Hepatocyte (in vitro differentiated cells): ENCODE results near the gene SH3BP1. TPM values are rescaled to one million over a fixed set of nuclear protein-coding genes. Genes with fewer than 3 reads are reported as not detected.

Experiments
- DNase-seq: peaks from one replicate; pipeline ENCODE4 v3.0.0-alpha.2; 2016; ENCODE audit warnings: low spot score
- H2AFZ ChIP-seq: fragments of 200-600 bp; sonication (generic); 2 replicates; pipeline ENCODE4 v1.6.0; 2016; ENCODE audit warnings: antibody characterized with exemption, mild to moderate bottlenecking
- H3K27ac ChIP-seq: fragments of 200-600 bp; sonication (generic); 2 replicates; pipeline ENCODE4 v1.5.1; 2016; ENCODE audit warnings: mild to moderate bottlenecking
- H3K27me3 ChIP-seq: fragments of 200-600 bp; sonication (generic); 2 replicates; pipeline ENCODE4 v1.6.1; 2016
- H3K36me3 ChIP-seq: fragments of 200-600 bp; sonication (generic); replicated peaks from 2 replicates; pipeline ENCODE4 v1.5.1; 2016; ENCODE audit warnings: low read depth; ENCODE audit not compliant: insufficient read depth
- H3K4me1 ChIP-seq: fragments of 200-600 bp; sonication (generic); 2 replicates; pipeline ENCODE4 v1.5.1; 2016; ENCODE audit warnings: mild to moderate bottlenecking, moderate library complexity; ENCODE audit not compliant: insufficient read depth
- H3K4me2 ChIP-seq: fragments of 200-600 bp; sonication (generic); 2 replicates; pipeline ENCODE4 v1.6.0; 2016
- H3K4me3 ChIP-seq: fragments of 200-600 bp; sonication (generic); 2 replicates; pipeline ENCODE4 v1.5.1; 2016; ENCODE audit warnings: mild to moderate bottlenecking
- H3K79me2 ChIP-seq: fragments of 200-600 bp; sonication (generic); 2 replicates; pipeline ENCODE4 v1.6.0; 2017; ENCODE audit warnings: mild to moderate bottlenecking
- H3K9me2 ChIP-seq: fragments of 200-600 bp; sonication (generic); replicated peaks from 2 replicates; pipeline ENCODE4 v1.6.0; 2017; ENCODE audit warnings: mild to moderate bottlenecking; ENCODE audit not compliant: insufficient read depth
- H3K9me3 ChIP-seq: fragments of 200-600 bp; sonication (generic); 2 replicates; pipeline ENCODE4 v1.5.1; 2016; ENCODE audit warnings: low read depth, mild to moderate bottlenecking
- H4K20me1 ChIP-seq: fragments of 200-600 bp; sonication (generic); 2 replicates; pipeline ENCODE4 v1.6.0; 2016; ENCODE audit warnings: mild to moderate bottlenecking; ENCODE audit not compliant: insufficient read depth, poor library complexity, severe bottlenecking
- CTCF ChIP-seq: fragments of 200-600 bp; sonication (generic); IDR thresholded peaks from 2 replicates; pipeline ENCODE4 v1.5.1; 2016; ENCODE audit warnings: antibody characterized with exemption, mild to moderate bottlenecking; ENCODE audit not compliant: poor library complexity
- EZH2 ChIP-seq: fragments of 200-600 bp; sonication (generic); IDR thresholded peaks from 2 replicates; pipeline ENCODE4 v1.6.1; 2016; ENCODE audit warnings: antibody characterized with exemption, mild to moderate bottlenecking, borderline replicate concordance
- EZH2phosphoT487 ChIP-seq: fragments of 200-600 bp; sonication (generic); IDR thresholded peaks from one replicate; pipeline ENCODE4 v1.6.1; 2018; ENCODE audit warnings: antibody characterized with exemption, mild to moderate bottlenecking, low read depth, moderate library complexity; ENCODE audit not compliant: unreplicated experiment, severe bottlenecking
- WGBS: methylation state at CpG from one replicate; pipeline ENCODE4 v1.1.6; 2016; ENCODE audit warnings: low lambda C conversion rate; ENCODE audit errors: missing lambda C conversion rate; 5-methylcytosine and 5-hydroxymethylcytosine counted together
- polyA plus RNA-seq: library from polyadenylated mRNA; unstranded; fragments of >200 nt; fragmentation: Nextera tagmentation; extraction: Ambion mirVana; gene quantifications from 2 replicates; pipeline ENCODE4 v1.2.1, GENCODE V29; 2016
- total RNA-seq: library from RNA; depleted of rRNA; stranded (reverse); fragments of >200 nt; gene quantifications from 2 replicates; pipeline ENCODE4 v1.2.3, GENCODE V29; 2014

SH3BP1 gene
- total and polyA plus RNA-seq, 2 experiments from 2014 or later = 12.3 to 14.0 TPM

- Histone ChIP-seq H3K27ac (peak within 1 kb of the TSS; percentile 29), H3K4me2 (peak within 1 kb of the TSS; percentile 76), H3K36me3 (no peaks in the 10 kb centered on the region), H3K9me2 (no peaks in the 10 kb centered on the region), H3K9me3 (no peaks in the 10 kb centered on the region), H2AFZ (peak within 1 kb of the TSS; percentile 7), H3K79me2 (no peaks in the 10 kb centered on the region), H4K20me1 (no peaks in the 10 kb centered on the region), H3K27me3 (no peaks in the 10 kb centered on the region), H3K4me3 (no peak within 1 kb of the TSS), H3K4me1 (no peaks in the 10 kb centered on the region)
- TF ChIP-seq EZH2phosphoT487 (no peak), CTCF (peak; percentile 55)
- DNase-seq = peak; percentile 97
- WGBS = 3% methylated on average over 31 of the region's 39 CpGs
These were observed 57.4 kb downstream of the SH3BP1 start, which contains the start of gene TRIOBP for GRCh38 chr22:37696657-37697537. Gene TRIOBP, plus strand, starts transcription at chr22:37697048. Its CDS starts 4,318 bp downstream, at chr22:37701366.

- no peaks in the 10 kb centered on the region for H3K9me3 ChIP-seq
- H3K4me1 ChIP-seq = no peaks in the 10 kb centered on the region
- DNase-seq = no peak
- H3K4me2 ChIP-seq = peak overlapping the region; percentile 76
- no peaks in the 10 kb centered on the region for H4K20me1 ChIP-seq
- no peaks in the 10 kb centered on the region for H3K36me3 ChIP-seq
- H3K27ac ChIP-seq = peak overlapping the region; percentile 5
- no peaks in the 10 kb centered on the region for H3K27me3 ChIP-seq
- no peak overlapping the region for H3K4me3 ChIP-seq
- H3K9me2 ChIP-seq = no peaks in the 10 kb centered on the region
- WGBS = 23% methylated on average over 3 of the region's 3 CpGs
- no peaks in the 10 kb centered on the region for H3K79me2 ChIP-seq
- TF ChIP-seq CTCF (no peak), EZH2phosphoT487 (no peak), EZH2 (no peak)
- peak overlapping the region; percentile 7 for H2AFZ ChIP-seq
These were observed 58.0 kb downstream of the SH3BP1 start for GRCh38 chr22:37697538-37697835.

- H3K27me3 ChIP-seq = no peaks in the 10 kb centered on the region
- no peaks in the 10 kb centered on the region for H3K9me3 ChIP-seq
- H3K79me2 ChIP-seq = no peaks in the 10 kb centered on the region
- DNase-seq = no peak
- H2AFZ ChIP-seq = no peak overlapping the region
- WGBS = 84% methylated on average over 8 of the region's 8 CpGs
- TF ChIP-seq EZH2phosphoT487 (no peak), CTCF (no peak), EZH2 (no peak)
- H3K27ac ChIP-seq = no peak overlapping the region
- H3K4me2 ChIP-seq = no peak overlapping the region
- no peaks in the 10 kb centered on the region for H3K9me2 ChIP-seq
- H3K4me3 ChIP-seq = no peak overlapping the region
- no peaks in the 10 kb centered on the region for H4K20me1 ChIP-seq
- no peaks in the 10 kb centered on the region for H3K4me1 ChIP-seq
- H3K36me3 ChIP-seq = no peaks in the 10 kb centered on the region
These were observed 61.8 kb downstream of the SH3BP1 start for GRCh38 chr22:37701141-37701786.
